Naive thymus-derived CD4-positive, alpha-beta T cell (primary cell): ENCODE results near the gene OXCT2. TPM values are rescaled to one million over a fixed set of nuclear protein-coding genes. Genes with fewer than 3 reads are reported as not detected.

ENCODE experiments used
- ATAC-seq: fragments of 150-1000 bp; cut with Tn5 transposase; 2 replicates; pipeline ENCODE4 v1.10.0; 2021; ENCODE audit warnings: mild to moderate bottlenecking, moderate library complexity
- CTCF ChIA-PET: fragments of 350-600 bp; sonication (Branson Sonifier 250); formaldehyde crosslinking; loops from one replicate; lab custom pipeline; 2021; ENCODE audit warnings: antibody characterized with exemption; lab: Charles Lee
- POLR2A ChIA-PET: fragments of 350-600 bp; sonication (Branson Sonifier 250); formaldehyde crosslinking; loops from one replicate; lab custom pipeline; 2021; ENCODE audit warnings: antibody characterized with exemption, inconsistent platforms; lab: Charles Lee
- DNase-seq, 9 donors: peaks; one replicate each; pipeline versions ENCODE4 v3.0.0 to v3.0.0-alpha.2; 2020 to 2022; ENCODE audit warnings: mixed read lengths in 1 of 9
- H3K27ac ChIP-seq: one replicate; pipeline ENCODE4 v1.7.0; 2013; ENCODE audit warnings: mild to moderate bottlenecking, low read depth, low read length, moderate library complexity
- H3K27me3 ChIP-seq, 2 donors: one replicate each; pipeline ENCODE4 v1.7.0; 2013; ENCODE audit warnings: low read length in 2 of 2, mild to moderate bottlenecking in 2 of 2, moderate library complexity in 2 of 2; ENCODE audit not compliant: control insufficient read depth in 2 of 2, insufficient read depth in 2 of 2
- H3K36me3 ChIP-seq, 3 experiments: 1 replicate in 2 of 3; 2 replicates in 1 of 3; pipeline ENCODE4 v1.7.0; 2013; ENCODE audit warnings: low read length in 3 of 3, mild to moderate bottlenecking in 3 of 3, moderate library complexity in 1 of 3; ENCODE audit not compliant: insufficient read depth in 3 of 3, control insufficient read depth in 2 of 3
- H3K4me1 ChIP-seq, 2 donors: one replicate each; pipeline ENCODE4 v1.7.0; 2013; ENCODE audit warnings: low read length in 2 of 2, mild to moderate bottlenecking in 2 of 2, moderate library complexity in 1 of 2; ENCODE audit not compliant: control insufficient read depth in 2 of 2, insufficient read depth in 2 of 2
- H3K4me3 ChIP-seq: 2 replicates; pipeline ENCODE4 v1.7.0; 2013; ENCODE audit warnings: mild to moderate bottlenecking, low read length
- H3K9me3 ChIP-seq, 3 experiments: 1 replicate in 2 of 3; 2 replicates in 1 of 3; pipeline ENCODE4 v1.7.0; 2013; ENCODE audit warnings: low read length in 3 of 3; ENCODE audit not compliant: control insufficient read depth in 2 of 3
- H3K27ac Mint-ChIP-seq, 9 donors: one replicate each; pipeline ENCODE4 v1.8.0; 2020 to 2022; ENCODE audit warnings: mixed read lengths in 9 of 9, mild to moderate bottlenecking in 8 of 9, moderate library complexity in 5 of 9, inconsistent platforms in 2 of 9
- H3K27me3 Mint-ChIP-seq, 5 donors: one replicate each; pipeline ENCODE4 v1.8.0; 2021 to 2022; ENCODE audit warnings: mixed read lengths in 5 of 5, mild to moderate bottlenecking in 1 of 5
- H3K36me3 Mint-ChIP-seq, 5 donors: one replicate each; pipeline ENCODE4 v1.8.0; 2020 to 2022; ENCODE audit warnings: mixed read lengths in 5 of 5, mild to moderate bottlenecking in 3 of 5, inconsistent platforms in 1 of 5
- H3K4me1 Mint-ChIP-seq, 7 donors: one replicate each; pipeline ENCODE4 v1.8.0; 2020 to 2022; ENCODE audit warnings: mixed read lengths in 7 of 7, mild to moderate bottlenecking in 3 of 7, inconsistent platforms in 1 of 7
- H3K4me3 Mint-ChIP-seq, 10 donors: one replicate each; pipeline ENCODE4 v1.8.0; 2020 to 2022; ENCODE audit warnings: mild to moderate bottlenecking in 10 of 10, mixed read lengths in 10 of 10, moderate library complexity in 6 of 10, inconsistent platforms in 2 of 10
- H3K9me3 Mint-ChIP-seq, 11 donors: one replicate each; pipeline ENCODE4 v1.8.0; 2020 to 2022; ENCODE audit warnings: mixed read lengths in 11 of 11, mild to moderate bottlenecking in 4 of 11, inconsistent platforms in 1 of 11, moderate library complexity in 1 of 11
- intact Hi-C, 2 donors: fragments of 100-400 bp; cut with micrococcal nuclease; formaldehyde crosslinking; loops; one replicate each; pipeline ENCODE4 v1.15.1; 2023
- polyA plus RNA-seq, 2 donors: library from polyadenylated mRNA; unstranded; fragments of 300-500 nt; fragmentation: Illumina TruSeq; gene quantifications; one replicate each; pipeline ENCODE4 v1.2.3, GENCODE V29; 2021
- total RNA-seq, 6 experiments: library from RNA in 5 of 6; stranded (reverse) in 5 of 6; gene quantifications; 1 replicate in 5 of 6; 2 replicates in 1 of 6; pipeline ENCODE4 v1.2.3 and lab custom pipeline; 2021 to 2026

OXCT2 gene
- total and polyA plus RNA-seq, 7 experiments from 2014 or later = 0.19 to 0.53 (median 0.26) TPM; not detected in 3

DNA sequence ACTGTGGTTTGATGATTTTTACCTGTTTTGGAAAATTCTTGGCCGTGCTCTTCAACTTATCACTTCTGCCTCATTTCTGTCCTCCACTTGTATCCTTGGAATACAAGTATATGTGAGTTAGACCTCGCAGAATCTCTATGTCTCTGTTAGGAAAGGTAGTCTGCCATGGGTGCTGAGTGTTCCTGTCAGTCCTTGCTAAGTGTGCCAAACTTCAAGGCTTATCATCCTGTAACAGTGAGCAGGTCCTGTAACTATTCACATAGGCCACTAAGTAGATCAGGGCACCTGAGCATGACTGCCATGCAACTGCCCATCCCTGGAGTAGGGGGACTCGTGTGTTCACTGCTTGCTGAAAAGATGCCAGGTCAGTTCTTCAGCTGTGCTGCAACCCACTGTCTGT is 41.8 kb upstream of the OXCT2 start:
- Histone ChIP-seq H3K27me3 (peaks cover 0 to under 1% of the 10 kb centered on the region in 2 donors), H3K4me3 (no peak overlapping the region), H3K4me1 (no peaks in the 10 kb centered on the region), H3K36me3 (no peaks in the 10 kb centered on the region), H3K9me3 (no peaks in the 10 kb centered on the region), H3K27ac (no peak overlapping the region)
- Mint-ChIP-seq H3K4me3 (no peak overlapping the region), H3K27ac (no peak overlapping the region), H3K27me3 (peaks cover 0 to 17% (median 4%) of the 10 kb centered on the region in 5 donors), H3K4me1 (peaks cover 6 to 11% (median 8%) of the 10 kb centered on the region in 7 donors), H3K36me3 (peaks cover 0 to 4% (median 0%) of the 10 kb centered on the region in 5 donors), H3K9me3 (peaks cover 0 to 4% (median 0%) of the 10 kb centered on the region in 11 donors)
- intact Hi-C loops = no loop called here
- ATAC-seq = no peak
- ChIA-PET CTCF (no interaction called here), POLR2A (no interaction called here)
- no peak for DNase-seq

GRCh38 chr1:39808784-39809517 is 37.8 kb upstream of the OXCT2 start:
- POLR2A ChIA-PET = no interaction called here
- no peak overlapping the region for H3K27ac Mint-ChIP-seq
- intact Hi-C loops = no loop called here

DNA sequence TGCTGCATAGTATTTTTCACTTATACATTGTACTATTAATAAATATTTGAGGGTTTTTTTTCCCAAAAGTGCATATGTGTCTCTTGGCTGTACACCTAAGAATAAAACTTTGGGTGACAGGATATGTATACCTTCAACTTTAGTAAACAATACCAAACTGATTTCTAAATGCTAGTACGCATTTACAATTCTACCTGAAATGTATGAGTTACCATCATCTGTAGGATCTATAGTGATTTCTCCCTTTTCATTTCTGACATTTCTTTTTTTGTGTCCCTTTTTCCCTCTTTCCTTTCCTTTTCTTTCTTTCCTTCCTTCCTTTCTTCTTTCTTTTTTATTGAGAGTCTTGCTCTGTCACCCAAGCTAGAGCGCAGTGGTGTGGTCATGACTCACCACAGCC is 34.2 kb upstream of the OXCT2 start:
- intact Hi-C loops = no loop called here
- Histone ChIP-seq H3K9me3 (no peaks in the 10 kb centered on the region), H3K27ac (no peak overlapping the region), H3K27me3 (no peaks in the 10 kb centered on the region), H3K36me3 (no peaks in the 10 kb centered on the region), H3K4me1 (no peaks in the 10 kb centered on the region), H3K4me3 (no peak overlapping the region)
- H3K9me3 Mint-ChIP-seq = peaks cover 0 to 10% (median 6%) of the 10 kb centered on the region in 11 donors
- no peaks in the 10 kb centered on the region for H3K4me1 Mint-ChIP-seq
- DNase-seq (no peak), ATAC-seq (no peak)
- CTCF ChIA-PET = no interaction called here
- POLR2A ChIA-PET = no interaction called here
- no peaks in the 10 kb centered on the region for H3K27me3 Mint-ChIP-seq
- H3K4me3 Mint-ChIP-seq = no peak overlapping the region
- no peak overlapping the region for H3K27ac Mint-ChIP-seq
- peaks cover 0 to 18% (median 12%) of the 10 kb centered on the region in 5 donors for H3K36me3 Mint-ChIP-seq

More at GRCh38 chr1:39808784-39809517, 37.8 kb upstream of the OXCT2 start:
- Histone ChIP-seq H3K9me3 (no peaks in the 10 kb centered on the region), H3K4me1 (no peaks in the 10 kb centered on the region), H3K27ac (no peak overlapping the region), H3K27me3 (no peaks in the 10 kb centered on the region), H3K4me3 (no peak overlapping the region), H3K36me3 (no peaks in the 10 kb centered on the region)
- H3K4me1 Mint-ChIP-seq = no peaks in the 10 kb centered on the region
- CTCF ChIA-PET = no interaction called here
- H3K36me3 Mint-ChIP-seq = peaks cover 0 to 15% (median 12%) of the 10 kb centered on the region in 5 donors
- H3K4me3 Mint-ChIP-seq = no peak overlapping the region
- H3K9me3 Mint-ChIP-seq = peaks cover 0 to 10% (median 6%) of the 10 kb centered on the region in 11 donors
- H3K27me3 Mint-ChIP-seq = peaks cover 0 to 5% (median 0%) of the 10 kb centered on the region in 5 donors
- ATAC-seq (no peak), DNase-seq (no peak)

- no peaks in the 10 kb centered on the region for H3K36me3 ChIP-seq
- no peak overlapping the region for H3K27ac ChIP-seq
- Mint-ChIP-seq H3K36me3 (peaks cover 4 to 18% (median 12%) of the 10 kb centered on the region in 5 donors), H3K4me1 (peaks cover 0 to 16% (median 11%) of the 10 kb centered on the region in 7 donors), H3K27me3 (no peaks in the 10 kb centered on the region), H3K9me3 (peaks cover 0 to 10% (median 6%) of the 10 kb centered on the region in 11 donors), H3K4me3 (peak overlapping the region in 1 of 10 donors; percentile 6), H3K27ac (peak overlapping the region in 1 of 9 donors; percentile 29)
- intact Hi-C loops = no loop called here
- DNase-seq = no peak
- no peaks in the 10 kb centered on the region for H3K9me3 ChIP-seq
- CTCF ChIA-PET = interaction anchor here (0.6 kb wide), 1 partner anchor 128 kb away, joined by 5 read pairs; no protein-coding TSS in a partner anchor
- POLR2A ChIA-PET = no interaction called here
- ATAC-seq = no peak
- H3K4me1 ChIP-seq = peaks cover 4 to 7% of the 10 kb centered on the region in 2 donors
- no peak overlapping the region for H3K4me3 ChIP-seq
- H3K27me3 ChIP-seq = no peaks in the 10 kb centered on the region
Observed at GRCh38 chr1:39802496-39803260, 31.5 kb upstream of the OXCT2 start.

- Mint-ChIP-seq H3K4me1 (peaks cover 0 to 17% (median 11%) of the 10 kb centered on the region in 7 donors), H3K9me3 (peaks cover 0 to 7% (median 3%) of the 10 kb centered on the region in 11 donors), H3K27me3 (peaks cover 0 to 2% (median 0%) of the 10 kb centered on the region in 5 donors), H3K4me3 (peak overlapping the region in 2 of 10 donors; percentile 68 to 73), H3K36me3 (peaks cover under 1 to 13% (median 8%) of the 10 kb centered on the region in 5 donors), H3K27ac (no peak overlapping the region)
- intact Hi-C loops = no loop called here
- ATAC-seq (no peak), DNase-seq (no peak)
- Histone ChIP-seq H3K4me1 (peaks cover 4 to 7% of the 10 kb centered on the region in 2 donors), H3K9me3 (no peaks in the 10 kb centered on the region), H3K27ac (no peak overlapping the region), H3K36me3 (no peaks in the 10 kb centered on the region), H3K4me3 (no peak overlapping the region), H3K27me3 (no peaks in the 10 kb centered on the region)
- CTCF ChIA-PET = interaction anchor here (0.6 to 2.4 kb wide), 5 partner anchors 57 to 750 kb away, joined by 3 to 11 read pairs (median 4); no protein-coding TSS in a partner anchor
- POLR2A ChIA-PET = no interaction called here
Observed at GRCh38 chr1:39800471-39800835, 29.3 kb upstream of the OXCT2 start.

- ATAC-seq (peak; percentile 79), DNase-seq (peak; percentile 23 to 76 (median 44))
- peak overlapping the region; percentile 48 for H3K4me3 ChIP-seq
- H3K36me3 Mint-ChIP-seq = peaks cover 0 to 10% (median 4%) of the 10 kb centered on the region in 5 donors
- H3K4me1 Mint-ChIP-seq = peaks cover 0 to 17% (median 11%) of the 10 kb centered on the region in 7 donors
- H3K27me3 Mint-ChIP-seq = peaks cover 0 to 2% (median 0%) of the 10 kb centered on the region in 5 donors
- no peaks in the 10 kb centered on the region for H3K9me3 ChIP-seq
- H3K27ac ChIP-seq = peak overlapping the region; percentile 22
- intact Hi-C loops = loop anchor here (1.0 kb wide), 2 partner anchors 80 to 194 kb away; no protein-coding TSS in a partner anchor
- CTCF ChIA-PET = interaction anchor here (0.6 to 2.4 kb wide), 6 partner anchors 56 to 749 kb away, joined by 3 to 11 read pairs (median 4); no protein-coding TSS in a partner anchor
- H3K4me1 ChIP-seq = peaks cover 4 to 7% of the 10 kb centered on the region in 2 donors
- no peaks in the 10 kb centered on the region for H3K36me3 ChIP-seq
- H3K27me3 ChIP-seq = no peaks in the 10 kb centered on the region
- H3K27ac Mint-ChIP-seq = peak overlapping the region in 6 of 9 donors; percentile 38 to 94 (median 82)
- POLR2A ChIA-PET = interaction anchor here (0.6 kb wide), 1 partner anchor 62 kb away, joined by 4 read pairs; no protein-coding TSS in a partner anchor
- peaks cover 0 to 2% (median 0%) of the 10 kb centered on the region in 11 donors for H3K9me3 Mint-ChIP-seq
- peak overlapping the region; percentile 42 to 76 (median 73) for H3K4me3 Mint-ChIP-seq
Observed at GRCh38 chr1:39799770-39800470, 28.8 kb upstream of the OXCT2 start.
